ENCODE data around the gene PROP1.
"Not testable (repeated sequence)": the region's sequence is repeated elsewhere in the genome, so short reads cannot be mapped to it uniquely, and the experiment has no call there.

DNA sequence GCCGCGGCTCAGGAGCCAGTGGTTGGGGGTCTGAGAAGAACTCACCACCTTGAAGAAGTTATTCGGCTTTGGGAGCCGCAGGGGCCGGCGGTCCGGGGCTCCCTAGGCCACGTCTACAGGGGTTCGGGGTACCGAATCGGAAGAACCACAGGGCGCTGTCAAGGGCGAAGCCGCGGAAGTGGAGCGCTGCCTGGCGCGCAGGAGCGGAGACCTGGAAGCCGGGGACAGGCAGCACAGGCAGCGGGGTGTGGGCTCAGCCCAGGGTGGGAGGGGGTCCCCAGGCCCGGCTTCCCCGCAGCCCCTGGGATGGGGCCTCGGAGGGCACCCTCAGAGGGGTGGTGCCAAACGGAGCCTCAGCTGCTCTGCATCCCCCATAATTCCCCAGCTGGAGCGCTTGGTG, 11.2 kb upstream of the PROP1 start:
- TF ChIP-seq, protein P1, sequence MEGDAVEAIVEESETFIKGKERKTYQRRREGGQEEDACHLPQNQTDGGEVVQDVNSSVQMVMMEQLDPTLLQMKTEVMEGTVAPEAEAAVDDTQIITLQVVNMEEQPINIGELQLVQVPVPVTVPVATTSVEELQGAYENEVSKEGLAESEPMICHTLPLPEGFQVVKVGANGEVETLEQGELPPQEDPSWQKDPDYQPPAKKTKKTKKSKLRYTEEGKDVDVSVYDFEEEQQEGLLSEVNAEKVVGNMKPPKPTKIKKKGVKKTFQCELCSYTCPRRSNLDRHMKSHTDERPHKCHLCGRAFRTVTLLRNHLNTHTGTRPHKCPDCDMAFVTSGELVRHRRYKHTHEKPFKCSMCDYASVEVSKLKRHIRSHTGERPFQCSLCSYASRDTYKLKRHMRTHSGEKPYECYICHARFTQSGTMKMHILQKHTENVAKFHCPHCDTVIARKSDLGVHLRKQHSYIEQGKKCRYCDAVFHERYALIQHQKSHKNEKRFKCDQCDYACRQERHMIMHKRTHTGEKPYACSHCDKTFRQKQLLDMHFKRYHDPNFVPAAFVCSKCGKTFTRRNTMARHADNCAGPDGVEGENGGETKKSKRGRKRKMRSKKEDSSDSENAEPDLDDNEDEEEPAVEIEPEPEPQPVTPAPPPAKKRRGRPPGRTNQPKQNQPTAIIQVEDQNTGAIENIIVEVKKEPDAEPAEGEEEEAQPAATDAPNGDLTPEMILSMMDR (conservative IDR thresholded peaks at IDR 0.05; ENCODE audit: low read length) = not testable (repeated sequence)
- not testable (repeated sequence) for TF ChIP-seq EZH2phosphoT487 (IDR thresholded peaks at IDR 0.05; ENCODE audit: borderline replicate concordance, low read depth, low read length)

Data from OCI-LY7 (cell line).